ENCODE data around the gene WWOX. TPM values are rescaled to one million over a fixed set of nuclear protein-coding genes. Genes with fewer than 3 reads are reported as not detected.
"Not testable (repeated sequence)": the region's sequence is repeated elsewhere in the genome, so short reads cannot be mapped to it uniquely, and the experiment has no call there.

Gene WWOX
- total RNA-seq, 2 donors from 2014 or later: 33.8 to 82.5 TPM

GRCh38 chr16:79047337-79047736 is 947.9 kb downstream of the WWOX start:
- Histone ChIP-seq H3K4me1 (ENCODE audit: control insufficient read depth in 1 of 2, low read depth in 2 of 2) (no peaks in the 10 kb centered on the region), H3K9me3 (no peaks in the 10 kb centered on the region), H3K4me3 (no peak overlapping the region), H3K36me3 (no peaks in the 10 kb centered on the region), H3K27ac (no peak overlapping the region), H3K27me3 (replicated peaks; ENCODE audit: insufficient read depth) (no peaks in the 10 kb centered on the region)
- no peak for TF ChIP-seq CTCF (IDR thresholded peaks at IDR 0.05)
- no peak for DNase-seq (ENCODE audit: low spot score)
- ATAC-seq (ENCODE audit: insufficient number of reproducible peaks, low FRiP score, low read depth): no peak

- DNase-seq (ENCODE audit: low spot score) (no peak), ATAC-seq (ENCODE audit: insufficient number of reproducible peaks, low FRiP score, low read depth) (no peak)
- no peak overlapping the region for H3K4me3 ChIP-seq
- TF ChIP-seq CTCF (IDR thresholded peaks at IDR 0.05): no peak
- no peaks in the 10 kb centered on the region for H3K27me3 ChIP-seq (replicated peaks; ENCODE audit: insufficient read depth)
- H3K4me1 ChIP-seq (ENCODE audit: control insufficient read depth in 1 of 2, low read depth in 2 of 2): no peaks in the 10 kb centered on the region
- no peaks in the 10 kb centered on the region for H3K36me3 ChIP-seq
- no peaks in the 10 kb centered on the region for H3K9me3 ChIP-seq
- H3K27ac ChIP-seq: no peak overlapping the region
These were observed 949.6 kb downstream of the WWOX start for GRCh38 chr16:79049040-79049439.

GRCh38 chr16:79050063-79050462 is 950.6 kb downstream of the WWOX start:
- Histone ChIP-seq H3K4me3 (no peak overlapping the region), H3K9me3 (no peaks in the 10 kb centered on the region), H3K27ac (no peak overlapping the region), H3K27me3 (replicated peaks; ENCODE audit: insufficient read depth) (no peaks in the 10 kb centered on the region), H3K4me1 (ENCODE audit: control insufficient read depth in 1 of 2, low read depth in 2 of 2) (no peaks in the 10 kb centered on the region), H3K36me3 (no peaks in the 10 kb centered on the region)
- TF ChIP-seq CTCF (IDR thresholded peaks at IDR 0.05): no peak
- no peak for DNase-seq (ENCODE audit: low spot score)
- ATAC-seq (ENCODE audit: insufficient number of reproducible peaks, low FRiP score, low read depth): no peak

GRCh38 chr16:79051313-79051712 is 951.9 kb downstream of the WWOX start:
- Histone ChIP-seq H3K27me3 (replicated peaks; ENCODE audit: insufficient read depth) (no peaks in the 10 kb centered on the region), H3K9me3 (no peaks in the 10 kb centered on the region), H3K27ac (no peak overlapping the region), H3K4me3 (no peak overlapping the region), H3K4me1 (ENCODE audit: control insufficient read depth in 1 of 2, low read depth in 2 of 2) (no peaks in the 10 kb centered on the region), H3K36me3 (no peaks in the 10 kb centered on the region)
- TF ChIP-seq CTCF (IDR thresholded peaks at IDR 0.05): no peak
- ATAC-seq (ENCODE audit: insufficient number of reproducible peaks, low FRiP score, low read depth) (no peak), DNase-seq (ENCODE audit: low spot score) (no peak)

- H3K27ac ChIP-seq; H3K36me3 ChIP-seq; H3K27me3 ChIP-seq (replicated peaks; ENCODE audit: insufficient read depth); H3K9me3 ChIP-seq; ATAC-seq (ENCODE audit: insufficient number of reproducible peaks, low FRiP score, low read depth); H3K4me3 ChIP-seq; H3K4me1 ChIP-seq (ENCODE audit: control insufficient read depth in 1 of 2, low read depth in 2 of 2); DNase-seq (ENCODE audit: low spot score): not testable (repeated sequence)
These were observed 952.7 kb downstream of the WWOX start for GRCh38 chr16:79052198-79052597.

- TF ChIP-seq CTCF (IDR thresholded peaks at IDR 0.05): no peak
- Histone ChIP-seq H3K36me3 (no peaks in the 10 kb centered on the region), H3K4me1 (ENCODE audit: control insufficient read depth in 1 of 2, low read depth in 2 of 2) (no peaks in the 10 kb centered on the region), H3K27ac (no peak overlapping the region), H3K27me3 (replicated peaks; ENCODE audit: insufficient read depth) (no peaks in the 10 kb centered on the region), H3K9me3 (no peaks in the 10 kb centered on the region), H3K4me3 (no peak overlapping the region)
- ATAC-seq (ENCODE audit: insufficient number of reproducible peaks, low FRiP score, low read depth) (no peak), DNase-seq (ENCODE audit: low spot score) (no peak)
These were observed 954.1 kb downstream of the WWOX start for GRCh38 chr16:79053577-79053976.
